Urothelium cell line (cell line): ENCODE results near the gene ABCG1.

Source experiments
- DNase-seq: peaks from one replicate; pipeline ENCODE4 v3.0.0; 2011; ENCODE audit warnings: low spot score, mixed read lengths
- FAIRE-seq: peaks from 2 replicates; lab custom pipeline; 2011; peaks lifted over from hg19 to GRCh38; lab: Jason Lieb, UNC

The ABCG1 gene

GRCh38 chr21:42341776-42342542 is 123.0 kb downstream of the ABCG1 start:
- FAIRE-seq: no peak

GRCh38 chr21:42343101-42343500 is 124.2 kb downstream of the ABCG1 start:
- no peak for DNase-seq
- FAIRE-seq: no peak

More at GRCh38 chr21:42341776-42342542, 123.0 kb downstream of the ABCG1 start:
- DNase-seq: no peak

GRCh38 chr21:42343556-42343955 is 124.6 kb downstream of the ABCG1 start:
- FAIRE-seq (no peak), DNase-seq (no peak)

- FAIRE-seq: no peak
Measured at GRCh38 chr21:42343963-42344510, 125.1 kb downstream of the ABCG1 start.

GRCh38 chr21:42344631-42345030 is 125.7 kb downstream of the ABCG1 start:
- DNase-seq: no peak
- FAIRE-seq: no peak

More at GRCh38 chr21:42343963-42344510, 125.1 kb downstream of the ABCG1 start:
- DNase-seq: no peak

- FAIRE-seq: no peak
- DNase-seq: no peak
Measured at GRCh38 chr21:42346441-42346840, 127.5 kb downstream of the ABCG1 start.
